PC-9 (cell line): Measurements from ENCODE around the gene SEMA4C. TPM values are rescaled to one million over a fixed set of nuclear protein-coding genes. Genes with fewer than 3 reads are reported as not detected.

ENCODE experiments used
- BruUV-seq: library from RNA; stranded (reverse); fragments of 400-500 nt; replicated peaks from 2 replicates; lab custom pipeline; 2021; lab: Mats Ljungman, UMichigan
- CTCF ChIA-PET: fragments of 300-600 bp; sonication (Branson Sonifier 250); formaldehyde crosslinking; loops from one replicate; lab custom pipeline; 2022; ENCODE audit warnings: antibody characterized with exemption; lab: Charles Lee
- POLR2A ChIA-PET: fragments of 300-600 bp; sonication (Branson Sonifier 250); formaldehyde crosslinking; loops from one replicate; lab custom pipeline; 2022; ENCODE audit warnings: antibody characterized with exemption; ENCODE audit not compliant: unreplicated experiment; lab: Charles Lee
- DNase-seq, 2 experiments: peaks; one replicate each; pipeline versions ENCODE4 v3.0.0 to v3.0.0-alpha.2; 2015 to 2022; ENCODE audit warnings: mixed read lengths in 1 of 2
- H2AFZ ChIP-seq: fragments of 200-600 bp; sonication (generic); 2 replicates; pipeline ENCODE4 v1.8.1; 2017; ENCODE audit warnings: antibody characterized with exemption
- H3F3A ChIP-seq: fragments of 200-600 bp; sonication (generic); 2 replicates; pipeline ENCODE4 v1.8.1; 2017; ENCODE audit warnings: antibody characterized with exemption, mild to moderate bottlenecking, low read depth; ENCODE audit not compliant: insufficient read depth
- H3K27ac ChIP-seq: fragments of 200-600 bp; sonication (generic); 2 replicates; pipeline ENCODE4 v1.6.1; 2016; ENCODE audit warnings: mixed run types
- H3K27me3 ChIP-seq: fragments of 200-600 bp; sonication (generic); 2 replicates; pipeline ENCODE4 v1.6.1; 2016; ENCODE audit warnings: low read depth, mixed run types; ENCODE audit not compliant: insufficient read depth
- H3K36me3 ChIP-seq: fragments of 200-600 bp; sonication (generic); 2 replicates; pipeline ENCODE4 v1.6.1; 2016; ENCODE audit warnings: low read depth, mixed run types
- H3K4me1 ChIP-seq: fragments of 200-600 bp; sonication (generic); replicated peaks from 2 replicates; pipeline ENCODE4 v1.6.1; 2016; ENCODE audit warnings: mixed run types; ENCODE audit not compliant: insufficient read depth
- H3K4me2 ChIP-seq: fragments of 200-600 bp; sonication (generic); 2 replicates; pipeline ENCODE4 v1.6.1; 2017; ENCODE audit warnings: mixed run types
- H3K4me3 ChIP-seq: fragments of 200-600 bp; sonication (generic); 2 replicates; pipeline ENCODE4 v1.6.1; 2016; ENCODE audit warnings: mixed run types
- H3K79me2 ChIP-seq: fragments of 200-600 bp; sonication (generic); 2 replicates; pipeline ENCODE4 v1.6.1; 2017; ENCODE audit warnings: low read depth, mixed run types
- H3K9me2 ChIP-seq: fragments of 200-600 bp; sonication (generic); 2 replicates; pipeline ENCODE4 v1.8.1; 2017; ENCODE audit warnings: mild to moderate bottlenecking; ENCODE audit not compliant: insufficient read depth
- H3K9me3 ChIP-seq: fragments of 200-600 bp; sonication (generic); 2 replicates; pipeline ENCODE4 v1.8.1; 2016; ENCODE audit warnings: low read depth; ENCODE audit not compliant: insufficient read depth
- H4K20me1 ChIP-seq: fragments of 200-600 bp; sonication (generic); 2 replicates; pipeline ENCODE4 v1.8.1; 2017; ENCODE audit not compliant: insufficient read depth
- EZH2 ChIP-seq: fragments of 200-600 bp; sonication (generic); IDR thresholded peaks from 2 replicates; pipeline ENCODE4 v1.8.0; 2017; ENCODE audit warnings: antibody characterized with exemption, low read depth
- intact Hi-C: fragments of 100-400 bp; cut with micrococcal nuclease; formaldehyde crosslinking; loops from one replicate; pipeline ENCODE4 v1.10.0; 2022; ENCODE audit not compliant: unreplicated experiment
- total RNA-seq: library from RNA; stranded (reverse); gene quantifications from 2 replicates; pipeline ENCODE4 v1.2.3, GENCODE V29; 2021
- TF ChIP-seq, protein P1 (sequence below): fragments of 200-600 bp; sonication (generic); conservative IDR thresholded peaks from 2 replicates; pipeline ENCODE4 v1.6.1; 2017; ENCODE audit warnings: mixed run types, antibody characterized with exemption, mild to moderate bottlenecking, moderate library complexity

The SEMA4C gene
- total RNA-seq, 1 experiment from 2014 or later = 52.8 TPM

- no peak for TF ChIP-seq EZH2
- TF ChIP-seq, protein P1, sequence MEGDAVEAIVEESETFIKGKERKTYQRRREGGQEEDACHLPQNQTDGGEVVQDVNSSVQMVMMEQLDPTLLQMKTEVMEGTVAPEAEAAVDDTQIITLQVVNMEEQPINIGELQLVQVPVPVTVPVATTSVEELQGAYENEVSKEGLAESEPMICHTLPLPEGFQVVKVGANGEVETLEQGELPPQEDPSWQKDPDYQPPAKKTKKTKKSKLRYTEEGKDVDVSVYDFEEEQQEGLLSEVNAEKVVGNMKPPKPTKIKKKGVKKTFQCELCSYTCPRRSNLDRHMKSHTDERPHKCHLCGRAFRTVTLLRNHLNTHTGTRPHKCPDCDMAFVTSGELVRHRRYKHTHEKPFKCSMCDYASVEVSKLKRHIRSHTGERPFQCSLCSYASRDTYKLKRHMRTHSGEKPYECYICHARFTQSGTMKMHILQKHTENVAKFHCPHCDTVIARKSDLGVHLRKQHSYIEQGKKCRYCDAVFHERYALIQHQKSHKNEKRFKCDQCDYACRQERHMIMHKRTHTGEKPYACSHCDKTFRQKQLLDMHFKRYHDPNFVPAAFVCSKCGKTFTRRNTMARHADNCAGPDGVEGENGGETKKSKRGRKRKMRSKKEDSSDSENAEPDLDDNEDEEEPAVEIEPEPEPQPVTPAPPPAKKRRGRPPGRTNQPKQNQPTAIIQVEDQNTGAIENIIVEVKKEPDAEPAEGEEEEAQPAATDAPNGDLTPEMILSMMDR = no peak
- peak overlapping the region; percentile 49 for H3K4me2 ChIP-seq
- H3K9me2 ChIP-seq = no peaks in the 10 kb centered on the region
- H3F3A ChIP-seq = peaks cover 34% of the 10 kb centered on the region
- no peaks in the 10 kb centered on the region for H3K79me2 ChIP-seq
- peaks cover 59% of the 10 kb centered on the region for H3K4me1 ChIP-seq
- H3K4me3 ChIP-seq = no peak overlapping the region
- peak in 1 of 2 experiments; percentile 80 for DNase-seq
- intact Hi-C loops = loop anchor here (2.0 to 5.0 kb wide), 3 partner anchors 26 to 38 kb away; partner anchors contain the start of gene ANKRD39
- no peak overlapping the region for H3K27ac ChIP-seq
- no peaks in the 10 kb centered on the region for H4K20me1 ChIP-seq
- H3K9me3 ChIP-seq = no peaks in the 10 kb centered on the region
- CTCF ChIA-PET = no interaction called here
- no peak overlapping the region for H2AFZ ChIP-seq
- BruUV-seq = no TSS peak
- no peaks in the 10 kb centered on the region for H3K36me3 ChIP-seq
- POLR2A ChIA-PET = interaction anchor here (0.6 to 0.8 kb wide), 3 partner anchors 17 to 1672 kb away, joined by 4 to 6 read pairs (median 4); no protein-coding TSS in a partner anchor
- H3K27me3 ChIP-seq = no peaks in the 10 kb centered on the region
These were observed 25.3 kb upstream of the SEMA4C start for GRCh38 chr2:96895032-96895745.

DNA sequence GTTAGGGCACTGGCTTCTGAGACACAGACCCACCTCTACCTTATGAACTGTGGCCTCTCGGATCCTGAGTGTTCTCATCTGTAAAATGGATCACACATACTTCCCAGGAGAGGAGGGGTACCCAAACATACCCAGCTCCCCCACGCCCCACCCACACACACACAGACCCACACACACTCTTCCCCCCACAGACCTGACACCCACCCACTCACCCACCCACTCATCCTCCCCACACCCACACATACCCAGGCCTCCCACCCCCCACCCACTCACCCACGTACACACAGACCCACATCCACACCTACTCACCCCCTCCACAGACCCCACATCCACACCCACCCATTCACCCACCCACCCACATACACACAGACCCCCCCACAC lies 24.3 kb upstream of the SEMA4C start:
- Histone ChIP-seq H3F3A (peaks cover 36% of the 10 kb centered on the region), H3K27me3 (no peaks in the 10 kb centered on the region), H2AFZ (no peak overlapping the region), H3K36me3 (no peaks in the 10 kb centered on the region), H3K4me2 (no peak overlapping the region), H3K9me3 (no peaks in the 10 kb centered on the region), H3K79me2 (no peaks in the 10 kb centered on the region), H3K4me1 (peaks cover 57% of the 10 kb centered on the region), H3K4me3 (no peak overlapping the region), H4K20me1 (no peaks in the 10 kb centered on the region), H3K27ac (no peak overlapping the region), H3K9me2 (no peaks in the 10 kb centered on the region)
- ChIA-PET CTCF (no interaction called here), POLR2A (no interaction called here)
- intact Hi-C loops = loop anchor here (2.0 kb wide), 1 partner anchor 25 kb away; no protein-coding TSS in a partner anchor
- TF ChIP-seq, protein P1 = no peak
- no peak for TF ChIP-seq EZH2
- no TSS peak for BruUV-seq
- no peak for DNase-seq

- Histone ChIP-seq H3K27ac (no peak overlapping the region), H3K79me2 (no peaks in the 10 kb centered on the region), H3K4me3 (no peak overlapping the region), H3F3A (peaks cover 39% of the 10 kb centered on the region), H2AFZ (no peak overlapping the region), H3K27me3 (no peaks in the 10 kb centered on the region), H3K9me3 (no peaks in the 10 kb centered on the region), H3K4me1 (peaks cover 57% of the 10 kb centered on the region), H3K36me3 (no peaks in the 10 kb centered on the region), H3K9me2 (no peaks in the 10 kb centered on the region), H4K20me1 (no peaks in the 10 kb centered on the region), H3K4me2 (no peak overlapping the region)
- POLR2A ChIA-PET = interaction anchor here (0.5 kb wide), 1 partner anchor 260 kb away, joined by 3 read pairs; no protein-coding TSS in a partner anchor
- CTCF ChIA-PET = no interaction called here
- no peak for DNase-seq
- TF ChIP-seq, protein P1 = no peak
- no peak for TF ChIP-seq EZH2
- intact Hi-C loops = loop anchor here (2.0 kb wide), 1 partner anchor 25 kb away; no protein-coding TSS in a partner anchor
- BruUV-seq = no TSS peak
These were observed 23.6 kb upstream of the SEMA4C start for GRCh38 chr2:96893289-96894150.
